Right lung (tissue), 5 donors: ENCODE measurements around the gene MAJIN. TPM values are rescaled to one million over a fixed set of nuclear protein-coding genes. Genes with fewer than 3 reads are reported as not detected.
"Not testable (repeated sequence)": the region's sequence is repeated elsewhere in the genome, so short reads cannot be mapped to it uniquely, and the experiment has no call there.

Source experiments
- DNase-seq, 2 donors: peaks; one replicate each; pipeline ENCODE4 v3.0.0-alpha.2; 2013
- polyA plus RNA-seq, 5 donors: library from polyadenylated mRNA; unstranded; fragments of 120-200 nt; gene quantifications; one replicate each; pipeline versions ENCODE4 v1.2.1 to v1.2.3, GENCODE V29; 2013; ENCODE audit warnings: inconsistent platforms in 1 of 5, low replicate concordance in 1 of 5; ENCODE audit not compliant: insufficient read length in 5 of 5, insufficient read depth in 1 of 5

MAJIN gene
- polyA plus RNA-seq, 5 donors = not detected

- peak in 1 of 2 donors; percentile 47 for DNase-seq
These were observed 18.5 kb upstream of the MAJIN start for GRCh38 chr11:64990222-64990923.

DNA sequence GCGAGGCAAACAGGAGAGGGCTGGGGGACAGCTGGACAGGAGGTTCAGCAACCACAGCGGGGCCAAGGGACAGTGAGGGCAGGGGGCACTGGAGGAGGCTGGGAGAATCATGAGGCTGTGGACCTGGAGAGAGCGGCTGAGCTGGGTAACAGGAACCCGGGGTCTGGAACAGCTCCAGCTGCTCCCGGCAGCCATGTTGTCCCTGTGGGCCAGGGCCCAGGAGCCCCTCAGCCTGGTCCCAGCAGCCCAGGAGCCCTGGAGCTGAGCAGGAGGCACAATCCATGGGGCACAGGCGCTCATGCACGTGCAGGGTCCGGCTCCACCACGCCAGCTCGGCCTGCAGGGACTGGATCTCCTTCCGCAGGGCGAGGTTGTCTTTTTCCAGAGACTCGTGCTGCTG lies 17.5 kb upstream of the MAJIN start:
- DNase-seq = no peak

DNA sequence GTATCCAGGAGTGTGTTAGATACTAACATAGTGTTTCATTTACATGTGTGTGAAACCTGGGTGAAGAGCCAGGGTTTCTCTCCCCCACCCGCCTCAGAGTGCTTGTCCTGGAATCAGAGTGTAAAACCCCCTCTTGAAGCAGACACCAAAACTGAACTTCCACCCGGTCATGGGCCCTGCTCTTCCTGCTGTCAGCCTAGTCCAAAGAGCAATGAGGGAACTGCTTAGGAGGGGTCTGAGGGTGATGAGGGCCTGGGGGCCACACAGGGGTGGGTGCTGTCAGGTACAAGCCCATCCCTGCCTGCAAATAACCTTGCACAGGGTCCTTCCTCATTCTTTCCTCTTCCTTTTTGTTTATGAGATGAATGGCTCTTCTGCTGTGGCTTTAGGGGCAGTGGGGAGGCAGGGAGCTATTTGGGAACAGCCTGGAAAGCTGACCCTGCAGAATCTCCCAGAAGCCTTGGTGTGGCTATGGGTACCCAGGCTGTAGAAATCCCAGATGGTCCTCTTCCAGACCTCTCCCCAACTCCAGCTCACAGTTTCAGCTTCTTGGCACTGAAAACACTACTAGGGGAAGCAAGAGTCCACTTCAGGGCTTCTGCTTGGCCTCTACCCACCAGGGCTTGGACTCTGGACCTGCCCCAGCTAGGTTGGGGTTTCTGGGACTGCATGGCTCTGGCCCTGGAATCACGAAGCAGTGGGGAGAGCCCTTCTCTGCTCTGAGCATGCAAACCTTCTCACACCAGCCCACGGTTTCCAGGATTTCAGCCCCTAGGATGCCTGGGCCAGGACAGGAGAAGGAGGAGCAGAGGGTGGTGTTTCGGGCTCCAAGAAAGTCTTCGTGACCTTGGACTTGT lies 16.3 kb upstream of the MAJIN start:
- DNase-seq = no peak

- DNase-seq = not testable (repeated sequence)
These were observed 11.4 kb upstream of the MAJIN start for GRCh38 chr11:64983339-64983738.

GRCh38 chr11:64976651-64977050 lies 4.7 kb upstream of the MAJIN start:
- no peak for DNase-seq

DNA sequence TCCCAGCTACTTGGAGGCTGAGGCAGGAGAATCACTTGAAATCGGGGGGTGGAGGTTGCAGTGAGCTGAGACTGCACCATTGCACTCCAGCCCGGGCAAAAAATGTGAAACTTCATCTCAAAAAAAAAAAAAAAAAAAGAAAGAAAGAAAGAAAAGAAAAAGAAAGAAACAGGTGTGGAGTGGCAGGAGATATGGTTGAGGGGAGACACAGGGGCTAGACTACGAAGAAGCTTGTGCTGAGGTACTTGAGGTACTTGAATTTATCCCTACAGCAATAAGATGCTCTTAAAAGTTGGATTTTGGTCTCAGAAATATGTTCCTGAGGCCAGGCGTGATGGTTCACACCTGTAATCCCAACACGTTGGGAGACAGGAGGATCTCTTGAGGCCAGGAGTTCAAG lies 2.2 kb upstream of the MAJIN start:
- no peak for DNase-seq

- DNase-seq = no peak
These were observed 1.2 kb downstream of the MAJIN start for GRCh38 chr11:64970731-64971151.

GRCh38 chr11:64969209-64969608 lies 2.7 kb downstream of the MAJIN start:
- no peak for DNase-seq

DNA sequence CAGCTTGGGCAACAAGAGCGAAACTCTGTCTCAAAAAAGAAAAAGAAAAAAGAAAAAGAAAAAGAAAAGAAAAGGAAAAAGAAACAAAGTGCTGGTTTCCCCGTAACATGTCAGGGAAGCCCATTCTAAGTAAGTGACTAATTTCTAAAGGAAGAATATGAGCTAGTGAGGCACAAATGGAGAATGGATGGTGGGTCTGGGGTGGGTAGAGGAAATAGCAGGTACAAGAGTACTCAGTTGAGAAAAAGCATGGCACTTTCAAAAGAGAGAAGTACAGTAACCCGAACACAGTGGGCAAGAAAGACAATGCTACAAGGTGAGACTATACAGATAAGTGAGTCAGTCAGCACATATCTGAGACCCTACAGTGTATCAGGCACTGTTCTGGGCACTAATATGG lies 4.5 kb downstream of the MAJIN start:
- DNase-seq = no peak

DNA sequence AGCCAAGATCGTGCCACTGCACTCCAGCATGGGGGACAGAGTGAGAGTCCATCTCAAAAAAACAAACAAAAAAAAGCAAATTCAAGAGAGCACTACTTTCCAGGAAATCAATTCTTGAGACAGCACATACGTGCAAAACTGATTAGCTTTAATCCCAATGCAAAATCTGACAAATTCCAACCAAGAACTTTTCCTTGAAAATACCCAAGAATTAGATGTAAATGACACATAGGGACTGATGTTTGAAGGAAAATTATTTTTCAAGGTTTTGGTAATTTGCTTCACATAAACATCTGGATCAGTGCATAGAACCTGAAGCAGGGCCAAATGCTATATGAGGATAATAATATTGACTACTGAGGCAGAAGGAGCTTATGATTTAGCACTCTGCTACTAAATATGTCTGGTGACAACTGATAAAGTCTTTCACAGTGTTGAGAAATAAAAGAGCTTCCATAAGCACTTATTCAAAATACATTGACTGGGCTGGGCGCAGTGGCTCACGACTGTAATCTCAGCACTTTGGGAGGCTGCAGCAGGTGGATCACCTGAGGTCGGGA lies 8.8 kb downstream of the MAJIN start:
- DNase-seq = no peak

- DNase-seq = no peak
These were observed 11.2 kb downstream of the MAJIN start for GRCh38 chr11:64960719-64961118.

- DNase-seq = no peak
These were observed 12.4 kb downstream of the MAJIN start for GRCh38 chr11:64959498-64959897.

DNA sequence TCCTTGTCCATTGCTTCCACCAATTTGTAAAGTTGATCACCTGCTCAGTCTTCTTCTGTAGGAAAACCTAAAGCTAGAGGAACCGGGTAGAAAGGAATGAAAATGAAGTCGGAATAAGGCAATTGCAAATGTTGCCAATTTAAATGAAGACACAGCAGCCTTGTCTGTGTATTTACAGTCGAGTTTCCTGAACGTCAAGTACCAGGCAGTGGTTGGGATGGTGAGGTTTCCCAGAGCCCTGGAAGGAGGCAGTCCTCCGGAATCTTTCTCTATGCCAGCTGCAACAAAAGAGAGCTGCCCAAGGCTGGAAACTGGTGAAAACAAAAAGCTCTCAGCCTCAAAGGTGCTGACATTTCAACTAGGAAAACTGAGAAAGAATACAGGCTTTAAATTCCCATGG lies 17.7 kb downstream of the MAJIN start:
- no peak for DNase-seq

- DNase-seq = no peak
These were observed 20.4 kb downstream of the MAJIN start for GRCh38 chr11:64951529-64951928.

DNA sequence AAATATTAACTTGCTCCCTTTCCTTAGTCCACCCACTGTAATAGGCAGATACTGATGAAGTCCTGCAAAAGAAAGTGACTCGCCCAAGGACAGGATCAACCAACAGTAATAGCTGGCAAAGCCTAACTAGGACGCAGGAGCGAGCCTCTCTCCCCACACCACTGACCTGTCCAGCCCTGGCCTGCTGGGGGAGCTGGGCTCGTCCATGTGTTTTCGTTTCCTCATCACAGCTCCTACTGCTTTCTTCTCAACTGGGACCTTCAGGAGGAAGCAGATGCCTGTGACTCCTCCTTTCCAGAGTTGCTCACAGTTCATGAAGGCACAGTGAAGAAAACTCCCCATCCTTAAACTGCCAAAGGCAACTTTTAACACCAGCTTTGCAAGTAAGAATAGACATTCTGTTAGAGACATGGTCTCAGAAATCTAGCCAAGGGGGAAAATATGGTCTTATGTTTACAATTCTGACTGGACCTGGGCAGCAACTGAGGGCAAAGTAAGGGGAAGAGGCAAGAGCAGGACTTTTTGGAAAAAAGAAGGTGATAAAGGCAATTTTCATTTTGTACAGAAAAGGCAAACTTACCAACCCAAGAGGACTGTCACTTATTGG lies 24.6 kb downstream of the MAJIN start:
- no peak for DNase-seq

GRCh38 chr11:64936539-64936938 lies 35.4 kb downstream of the MAJIN start:
- no peak for DNase-seq

GRCh38 chr11:64935359-64936081 lies 36.4 kb downstream of the MAJIN start, which contains the start of gene GPHA2:
Gene GPHA2 (minus strand): TSS chr11:64935893. CDS start chr11:64935460, 433 bp downstream.
- DNase-seq = no peak

- no peak for DNase-seq
These were observed 37.1 kb downstream of the MAJIN start for GRCh38 chr11:64934682-64935358.

DNA sequence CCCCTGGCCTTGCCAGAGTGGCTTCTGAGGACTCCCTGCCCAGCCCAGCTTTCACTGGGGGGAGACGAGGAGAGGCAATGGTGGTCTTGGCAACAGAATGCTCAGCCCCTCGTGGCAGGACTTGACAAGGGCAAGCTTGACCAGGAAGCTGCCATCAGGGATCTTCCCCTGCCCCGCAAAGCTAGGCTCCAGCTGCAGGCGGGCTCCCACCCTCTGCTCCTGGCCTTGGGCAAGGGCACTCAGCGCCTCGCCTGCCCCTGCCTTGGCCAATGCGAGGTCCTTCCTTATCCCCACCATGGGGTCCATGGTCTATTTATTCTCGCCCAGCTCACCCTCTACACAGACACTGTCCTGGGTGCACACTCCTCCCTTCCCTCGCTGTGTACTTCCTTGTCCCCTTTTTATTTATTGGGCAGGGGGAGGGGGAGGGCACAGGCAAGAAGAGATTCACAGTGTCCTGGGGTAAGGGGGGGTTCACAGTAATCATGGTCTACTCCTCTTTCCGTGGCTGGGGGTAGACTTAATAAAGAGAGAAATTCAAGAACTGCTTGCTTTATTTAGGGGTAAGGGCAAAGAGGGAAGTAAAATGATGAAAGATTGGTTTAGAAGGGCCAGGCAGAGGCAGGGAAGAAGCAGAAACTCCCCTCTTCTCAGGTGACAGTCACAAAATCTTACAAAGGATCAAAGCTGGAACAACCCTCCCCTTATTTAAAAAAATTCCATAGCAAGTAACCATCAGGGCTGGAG lies 37.8 kb downstream of the MAJIN start:
- no peak for DNase-seq

- no peak for DNase-seq
These were observed 38.5 kb downstream of the MAJIN start for GRCh38 chr11:64933213-64933934.
